ENCODE measurements around the gene PSEN2. TPM values are rescaled to one million over a fixed set of nuclear protein-coding genes. Genes with fewer than 3 reads are reported as not detected.
"Not testable (repeated sequence)": the region's sequence is repeated elsewhere in the genome, so short reads cannot be mapped to it uniquely, and the experiment has no call there.

The PSEN2 gene
- polyA plus RNA-seq, 4 donors: 8.9 to 20.3 (median 17.3) TPM

GRCh38 chr1:226908913-226909312 is 38.5 kb downstream of the PSEN2 start:
- DNase-seq (ENCODE audit: low read depth in 4 of 4, low spot score in 3 of 4): no peak

GRCh38 chr1:226912587-226913176 is 42.3 kb downstream of the PSEN2 start:
- peak; percentile 8 to 39 (median 24) for DNase-seq (ENCODE audit: low read depth in 4 of 4, low spot score in 3 of 4)

- DNase-seq (ENCODE audit: low read depth in 4 of 4, low spot score in 3 of 4): no peak
Observed at GRCh38 chr1:226915672-226915995, 45.2 kb downstream of the PSEN2 start.

DNA sequence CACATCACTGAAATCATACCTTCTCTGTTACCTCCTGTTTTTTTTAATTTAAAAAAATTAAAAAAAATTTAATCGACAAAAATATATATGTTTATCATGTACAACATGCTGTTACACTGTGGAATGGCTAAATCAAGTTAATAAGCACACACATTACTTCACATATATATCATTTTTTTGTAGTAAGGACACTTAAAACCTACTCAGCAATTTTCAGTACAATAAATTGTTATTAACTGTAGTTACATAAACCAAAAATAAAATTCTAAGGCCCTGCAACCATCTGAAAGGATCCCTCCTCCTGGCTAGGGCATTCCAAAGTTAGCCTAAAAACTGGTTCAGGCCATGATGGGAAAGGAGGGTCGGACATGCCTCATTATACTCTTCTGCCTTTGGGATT is 46.1 kb downstream of the PSEN2 start:
- DNase-seq (ENCODE audit: low read depth in 4 of 4, low spot score in 3 of 4): no peak

- DNase-seq (ENCODE audit: low read depth in 4 of 4, low spot score in 3 of 4): no peak
Observed at GRCh38 chr1:226919587-226919986, 49.2 kb downstream of the PSEN2 start.

DNA sequence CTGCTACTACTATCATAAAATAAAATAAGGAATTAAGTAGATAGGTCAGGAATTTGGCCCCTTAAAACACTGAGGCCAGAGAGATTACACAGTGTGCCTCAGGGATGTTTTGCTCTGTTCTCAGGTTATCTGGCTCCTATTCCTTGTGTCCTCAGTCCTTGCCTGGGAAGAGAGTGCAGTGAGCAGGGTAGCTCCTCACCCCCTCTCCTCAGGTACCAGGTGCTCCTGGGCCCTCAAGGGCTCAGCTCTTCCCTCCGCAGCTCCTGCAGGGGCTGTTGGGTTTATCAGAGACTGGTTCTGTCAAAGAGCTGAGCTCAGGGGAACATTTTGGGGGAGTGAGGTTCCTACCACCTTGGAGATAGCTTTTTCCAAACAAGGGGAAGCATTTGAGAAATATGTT is 49.6 kb downstream of the PSEN2 start:
- no peak for DNase-seq (ENCODE audit: low read depth in 4 of 4, low spot score in 3 of 4)

DNA sequence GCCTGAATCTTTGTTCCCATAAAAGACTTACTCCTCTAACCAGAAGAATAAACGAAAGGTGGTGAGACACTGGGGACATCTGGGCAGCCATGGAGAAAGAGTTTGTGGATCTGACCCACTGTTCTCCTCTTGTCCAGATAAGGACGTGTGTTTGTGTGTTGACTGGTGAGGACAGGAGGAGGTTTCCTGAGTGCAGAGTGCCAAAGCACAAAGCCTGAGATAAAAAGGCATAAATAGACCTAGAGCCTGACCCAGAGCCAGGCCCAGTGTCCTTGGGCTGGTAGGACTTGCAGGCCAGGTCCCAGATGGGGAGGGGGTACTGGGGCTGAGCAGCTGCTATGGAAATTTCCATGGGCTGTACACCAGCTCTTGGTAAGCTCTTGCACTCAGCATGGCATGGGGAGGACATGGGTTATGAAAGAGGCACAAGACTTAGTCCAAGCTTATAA is 50.1 kb downstream of the PSEN2 start:
- no peak for DNase-seq (ENCODE audit: low read depth in 4 of 4, low spot score in 3 of 4)

DNA sequence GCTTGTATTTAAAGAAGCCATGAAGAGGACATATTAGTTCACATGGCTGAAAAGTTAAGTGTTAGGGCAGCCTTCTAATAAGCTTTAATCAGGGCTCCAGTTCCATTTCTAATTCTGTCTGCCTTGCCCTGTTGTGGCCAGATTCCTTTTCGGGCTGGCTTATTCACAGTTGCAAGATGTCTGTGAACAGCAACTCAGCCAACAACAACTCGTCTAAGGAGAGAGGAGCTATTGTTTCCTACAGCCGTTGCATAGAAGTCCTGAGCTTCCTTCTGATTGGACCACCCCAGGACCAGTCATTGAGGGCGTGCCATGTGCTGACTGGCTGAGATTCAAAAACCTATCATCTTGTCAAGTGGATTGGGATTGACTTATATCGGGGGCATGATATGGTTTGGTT is 51.1 kb downstream of the PSEN2 start:
- no peak for DNase-seq (ENCODE audit: low read depth in 4 of 4, low spot score in 3 of 4)

- DNase-seq (ENCODE audit: low read depth in 4 of 4, low spot score in 3 of 4): not testable (repeated sequence)
Observed at GRCh38 chr1:226929260-226930111, 59.1 kb downstream of the PSEN2 start.

DNA sequence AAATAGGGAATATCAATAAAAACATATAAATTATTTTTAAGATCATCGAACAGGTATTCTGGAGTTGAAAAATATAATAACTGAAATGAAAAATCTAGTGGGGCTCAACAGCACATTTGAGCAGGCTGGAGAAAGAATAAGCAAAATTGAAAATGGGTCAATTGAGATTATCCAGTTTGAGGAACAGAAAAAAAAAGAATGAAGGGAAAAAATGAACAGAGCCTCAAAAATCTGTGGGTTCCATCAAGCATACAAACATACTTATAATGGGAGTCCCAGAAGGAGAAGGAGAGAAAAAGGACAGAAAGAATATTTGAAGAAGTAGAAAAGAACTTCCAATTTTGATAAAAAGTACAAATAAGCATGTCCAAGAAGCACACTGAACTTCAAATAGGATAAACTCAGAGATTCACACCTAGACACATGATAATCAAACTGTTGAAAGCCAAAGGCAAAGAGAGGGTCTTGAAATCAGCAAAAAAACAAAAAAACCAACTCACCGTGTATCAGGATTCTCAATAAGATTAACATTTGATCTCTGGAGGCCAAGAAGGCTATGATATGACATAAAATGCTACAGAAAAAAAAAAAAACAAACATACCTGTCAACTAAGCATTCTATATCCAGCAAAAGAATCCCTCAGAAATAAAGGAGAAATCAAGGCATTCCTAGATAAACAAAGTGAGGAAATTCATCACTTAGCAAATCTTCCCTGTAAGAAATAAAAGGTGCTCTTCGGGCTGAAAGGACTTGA is 64.2 kb downstream of the PSEN2 start:
- DNase-seq (ENCODE audit: low read depth in 4 of 4, low spot score in 3 of 4): no peak

DNA sequence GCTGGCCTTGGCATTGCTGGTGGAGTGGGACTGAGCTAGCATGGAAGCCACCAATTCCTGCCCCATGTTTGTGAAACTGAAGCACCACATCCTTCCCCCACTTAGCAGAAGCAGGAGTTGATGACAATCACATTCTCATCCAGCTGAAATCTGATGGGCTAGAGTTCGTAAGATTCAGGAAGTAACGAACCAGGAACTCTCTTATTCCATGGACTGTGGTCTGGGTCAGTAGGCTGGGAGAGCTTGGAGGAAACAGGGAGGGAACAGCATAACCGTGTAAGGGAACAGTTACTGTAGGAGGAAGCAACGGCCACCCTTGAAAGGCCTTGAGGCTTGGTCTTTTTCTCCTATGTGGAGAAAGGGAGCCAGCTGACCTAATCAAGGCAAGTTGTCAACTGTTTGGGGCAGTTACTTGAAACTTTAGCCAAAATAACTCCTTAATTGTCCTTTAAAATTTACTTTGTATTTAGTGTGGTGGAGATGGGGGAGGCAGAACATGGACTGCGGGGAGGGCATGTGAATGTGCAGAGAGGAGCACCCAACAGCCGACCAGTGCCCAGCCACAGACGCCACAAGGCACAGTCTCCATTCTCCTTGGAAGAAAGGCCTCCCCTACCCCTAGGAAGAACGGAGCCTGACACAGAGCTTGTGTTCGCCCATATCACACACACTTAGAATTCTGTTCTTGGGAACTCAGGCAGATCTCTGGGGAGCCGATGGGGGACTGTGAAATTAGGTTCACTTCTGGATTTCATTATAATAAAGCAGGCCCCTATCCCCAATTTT is 67.7 kb downstream of the PSEN2 start:
- no peak for DNase-seq (ENCODE audit: low read depth in 4 of 4, low spot score in 3 of 4)

GRCh38 chr1:226938903-226939437 is 68.6 kb downstream of the PSEN2 start:
- no peak for DNase-seq (ENCODE audit: low read depth in 4 of 4, low spot score in 3 of 4)

DNA sequence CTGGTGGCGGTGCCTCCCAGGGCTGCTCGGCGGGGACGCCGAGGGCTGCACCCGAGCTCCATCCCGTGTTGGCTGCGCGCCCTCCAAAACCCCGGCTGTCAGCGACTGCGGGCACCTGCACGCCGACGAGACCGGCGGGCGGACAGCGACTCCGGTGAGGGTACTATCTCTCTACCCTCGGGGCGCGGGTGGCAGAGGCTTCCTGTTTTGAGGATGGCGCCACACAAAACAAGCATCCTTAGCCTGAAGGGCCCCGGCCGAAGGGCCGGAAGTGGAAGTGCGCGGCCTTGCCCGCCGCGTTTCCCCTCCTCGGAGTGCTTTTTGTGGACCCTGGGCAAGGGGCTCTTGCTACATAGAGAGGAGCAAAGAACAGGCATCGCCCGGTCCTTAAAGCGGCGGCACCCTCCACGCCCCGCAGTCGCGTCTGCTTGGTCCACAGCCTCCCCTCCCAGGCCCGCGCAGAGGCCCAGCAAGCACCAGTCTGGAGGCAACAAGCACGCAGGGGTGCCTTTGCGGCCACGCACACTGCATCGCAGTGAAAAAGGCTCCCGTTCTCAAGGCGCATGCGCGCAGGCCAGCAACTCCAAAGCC is 69.1 kb downstream of the PSEN2 start:
- DNase-seq (ENCODE audit: low read depth in 4 of 4, low spot score in 3 of 4): peak in 1 of 4 donors; percentile 43

- DNase-seq (ENCODE audit: low read depth in 4 of 4, low spot score in 3 of 4): peak; percentile 97 to 98 (median 98)
Observed at GRCh38 chr1:226940029-226940805, 69.8 kb downstream of the PSEN2 start, which contains the start of gene COQ8A. COQ8A (plus strand) TSS chr1:226940294; CDS start chr1:226961386, 21,092 bp downstream.

GRCh38 chr1:226940806-226941067 is 70.3 kb downstream of the PSEN2 start:
- DNase-seq (ENCODE audit: low read depth in 4 of 4, low spot score in 3 of 4): no peak

- DNase-seq (ENCODE audit: low read depth in 4 of 4, low spot score in 3 of 4): no peak
Observed at GRCh38 chr1:226942392-226942791, 72.0 kb downstream of the PSEN2 start.

GRCh38 chr1:226943156-226943555 is 72.7 kb downstream of the PSEN2 start:
- no peak for DNase-seq (ENCODE audit: low read depth in 4 of 4, low spot score in 3 of 4)

GRCh38 chr1:226943927-226944326 is 73.5 kb downstream of the PSEN2 start:
- DNase-seq (ENCODE audit: low read depth in 4 of 4, low spot score in 3 of 4): no peak

DNA sequence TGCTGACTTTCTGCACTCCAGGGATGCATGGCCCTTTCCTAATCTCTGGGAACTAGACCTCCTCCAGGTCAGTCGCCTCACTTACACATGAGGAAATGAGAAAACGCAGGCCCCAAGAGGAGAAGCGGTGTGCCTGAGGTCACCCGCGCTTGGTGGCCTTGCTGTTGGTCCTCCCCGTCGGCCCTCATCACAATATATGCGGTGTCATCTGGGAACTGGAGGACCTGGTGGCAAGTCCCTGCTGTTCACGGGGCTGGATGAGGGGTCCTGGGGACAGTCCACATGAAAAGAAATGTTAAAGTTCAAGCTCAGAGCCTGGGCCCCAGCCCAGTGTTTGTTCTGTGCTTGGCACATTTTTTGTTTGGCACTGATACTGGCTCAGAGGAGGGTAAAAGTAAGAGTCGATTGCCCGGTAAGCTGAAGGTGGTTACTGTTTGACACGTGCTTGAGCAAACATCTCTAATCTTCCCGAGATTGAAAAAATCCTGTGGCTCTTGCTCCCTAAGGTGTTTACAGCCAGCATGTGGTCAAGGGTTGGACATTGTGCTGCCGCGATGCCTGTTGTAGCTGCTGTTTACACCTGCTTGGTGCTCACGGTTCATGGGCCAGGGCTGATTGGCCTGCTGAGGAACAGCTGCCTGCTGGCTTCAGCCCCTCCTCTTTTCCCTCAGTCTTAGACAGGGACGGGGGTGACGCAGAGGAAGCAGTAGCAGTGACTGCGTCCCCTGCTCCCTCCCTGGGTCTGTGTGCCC is 74.9 kb downstream of the PSEN2 start:
- DNase-seq (ENCODE audit: low read depth in 4 of 4, low spot score in 3 of 4): peak in 1 of 4 donors; percentile 36

Measured in left renal pelvis (tissue), 4 donors.